Stimulated activated CD8-positive, alpha-beta memory T cell treated with anti-CD3 and anti-CD28 coated beads, Interleukin-12 subunit alpha, Interleukin-12 subunit beta, amount 100 ng/mL, for 24 hours (primary cell): Measurements from ENCODE around the gene MRPL53.
A peak's percentile ranks its signal among the peaks of the same experiment; 100 is the strongest.

ENCODE experiments used
- DNase-seq: peaks from one replicate; pipeline ENCODE4 v3.0.0-alpha.2; 2020; ENCODE audit errors: extremely low read depth

The MRPL53 gene

GRCh38 chr2:74472086-74472944 is at the start of gene MRPL53:
Gene MRPL53, minus strand, starts transcription at chr2:74472680. Its CDS starts 20 bp downstream, at chr2:74472660.
- DNase-seq: peak; percentile 87

- no peak for DNase-seq
Observed at GRCh38 chr2:74516650-74517049, 44.2 kb upstream of the MRPL53 start.

GRCh38 chr2:74515981-74516633 is 43.6 kb upstream of the MRPL53 start:
- DNase-seq: peak; percentile 69

- DNase-seq: no peak
Observed at GRCh38 chr2:74515271-74515980, 42.9 kb upstream of the MRPL53 start.

GRCh38 chr2:74514368-74515270 is 42.1 kb upstream of the MRPL53 start, which contains the start of gene TLX2:
Gene TLX2, plus strand, starts transcription at chr2:74514450. Its CDS starts 357 bp downstream, at chr2:74514807.
- no peak for DNase-seq

DNA sequence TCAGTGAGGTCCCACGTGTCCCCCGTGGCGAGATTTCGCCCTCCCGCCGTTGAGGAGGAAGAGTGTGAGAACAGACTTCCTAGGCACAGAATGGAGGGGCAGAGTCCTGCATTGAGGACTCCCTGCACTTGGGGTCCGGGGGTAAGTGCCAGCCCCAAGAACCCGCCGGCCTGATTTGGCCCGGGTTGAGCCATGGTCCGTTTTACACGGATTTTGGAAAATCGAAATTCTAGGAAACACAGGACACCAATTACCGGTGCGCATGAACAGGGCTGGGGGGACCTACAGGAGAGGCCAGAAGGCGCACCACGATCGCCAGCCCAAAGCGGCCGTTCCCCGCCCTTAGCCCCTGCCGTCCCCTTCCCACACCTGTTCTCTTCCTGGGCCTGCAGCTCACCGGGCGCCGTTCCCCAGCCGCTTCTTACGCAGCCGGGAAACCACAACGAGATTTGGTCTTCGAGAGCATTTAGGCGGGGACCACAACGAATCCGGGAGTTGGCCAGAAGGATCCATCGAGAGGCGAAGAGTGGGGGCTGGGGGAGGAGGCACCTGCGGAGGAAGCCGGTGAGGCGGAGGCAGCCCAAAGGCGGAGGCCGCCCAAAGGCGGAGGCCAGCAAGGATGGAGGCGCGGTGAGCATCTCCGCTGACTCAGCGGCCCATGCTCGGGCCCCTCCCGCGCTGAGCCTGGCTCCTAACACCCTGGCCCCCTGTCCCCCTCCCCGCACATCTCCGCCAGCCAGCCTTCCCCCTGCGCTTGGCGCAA is 41.3 kb upstream of the MRPL53 start:
- no peak for DNase-seq

DNA sequence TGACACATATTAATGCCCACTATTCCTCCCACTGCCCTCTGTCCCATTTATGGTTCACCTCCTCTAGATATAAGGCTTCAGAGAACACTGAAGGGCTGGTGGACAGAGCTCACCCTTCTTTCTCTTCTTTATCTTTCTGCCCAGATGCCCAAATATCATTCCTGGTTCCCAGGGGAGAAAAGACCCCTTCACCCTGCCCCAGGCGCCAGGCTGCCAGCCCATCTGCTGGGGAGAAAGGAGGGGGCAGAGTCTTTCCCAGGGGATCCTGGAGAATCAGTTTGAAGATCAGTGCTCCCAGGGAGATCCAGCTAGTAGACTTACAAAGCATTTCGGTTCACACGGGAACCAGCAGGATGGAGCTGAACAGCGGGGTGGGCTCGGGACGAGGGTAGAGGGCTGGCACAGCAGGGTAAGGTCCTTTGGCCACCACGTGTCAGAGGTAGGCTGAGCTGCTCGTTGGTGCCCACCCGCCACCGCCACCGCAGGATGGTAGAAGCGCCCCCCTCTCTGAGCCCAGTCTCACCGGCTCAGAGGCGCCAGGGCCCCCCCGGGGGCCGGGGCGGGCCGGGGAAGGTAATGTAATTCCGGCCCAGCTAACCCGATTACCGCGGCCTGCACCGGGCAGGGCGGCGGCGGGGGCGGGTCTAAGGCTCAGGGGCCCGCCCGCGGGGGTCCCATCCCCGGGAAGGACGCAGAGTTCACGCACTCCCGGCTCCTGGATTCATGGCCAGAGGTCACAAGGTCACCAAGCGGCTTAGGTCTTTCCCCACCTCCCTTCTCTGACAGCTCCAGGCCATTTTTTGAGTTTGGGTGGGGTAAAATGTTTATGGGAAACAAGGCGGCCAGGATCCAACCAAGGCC is 40.5 kb upstream of the MRPL53 start:
- no peak for DNase-seq

GRCh38 chr2:74511104-74511989 is 38.9 kb upstream of the MRPL53 start:
- no peak for DNase-seq

GRCh38 chr2:74510272-74510671 is 37.8 kb upstream of the MRPL53 start:
- DNase-seq: no peak

GRCh38 chr2:74507926-74508520 is 35.5 kb upstream of the MRPL53 start:
- no peak for DNase-seq

GRCh38 chr2:74507145-74507925 is 34.9 kb upstream of the MRPL53 start, which contains the start of gene PCGF1:
Gene PCGF1, minus strand, starts transcription at chr2:74507695. Its CDS starts 27 bp downstream, at chr2:74507668.
- DNase-seq: peak; percentile 96

GRCh38 chr2:74505448-74506246 is 33.2 kb upstream of the MRPL53 start:
- DNase-seq: no peak

DNA sequence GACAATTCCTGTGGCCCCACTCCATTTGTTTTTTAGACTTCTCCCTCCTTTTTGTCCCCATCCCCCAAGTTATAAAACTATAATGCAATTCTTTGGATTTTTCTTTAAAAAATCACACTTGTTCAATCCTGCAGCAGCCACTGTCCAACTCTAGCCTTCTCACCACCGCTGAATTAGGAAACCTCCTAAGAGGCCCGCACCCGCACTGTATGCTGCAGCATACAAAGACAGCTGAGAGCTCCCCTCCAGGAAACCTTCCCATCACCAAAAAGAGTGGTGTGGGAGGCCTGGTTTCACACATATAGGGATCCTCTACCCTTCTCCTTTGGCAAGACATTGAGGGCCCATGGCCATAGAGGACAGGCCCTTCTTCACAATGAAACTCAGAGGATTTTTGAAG is 32.1 kb upstream of the MRPL53 start:
- no peak for DNase-seq

- DNase-seq: no peak
Observed at GRCh38 chr2:74503506-74504475, 31.3 kb upstream of the MRPL53 start.
